Endometrial microvascular endothelial cells (primary cell): Measurements from ENCODE around the gene EGR2. TPM values are rescaled to one million over a fixed set of nuclear protein-coding genes. Genes with fewer than 3 reads are reported as not detected.

Experiments
- in situ Hi-C: cut with HindIII; loops from 2 replicates; pipeline ENCODE4 v1.10.0; 2017; ENCODE audit warnings: low sequenced_read_pairs, low pct_unique_long_range_greater_than_20kb; ENCODE audit errors: inconsistent ontology term
- total RNA-seq: library from RNA; depleted of rRNA; stranded (reverse); fragments of >200 nt; gene quantifications from one replicate; pipeline ENCODE4 v1.2.3, GENCODE V29; 2015; ENCODE audit errors: inconsistent ontology term

EGR2 gene
- total RNA-seq = 2.9 TPM

DNA sequence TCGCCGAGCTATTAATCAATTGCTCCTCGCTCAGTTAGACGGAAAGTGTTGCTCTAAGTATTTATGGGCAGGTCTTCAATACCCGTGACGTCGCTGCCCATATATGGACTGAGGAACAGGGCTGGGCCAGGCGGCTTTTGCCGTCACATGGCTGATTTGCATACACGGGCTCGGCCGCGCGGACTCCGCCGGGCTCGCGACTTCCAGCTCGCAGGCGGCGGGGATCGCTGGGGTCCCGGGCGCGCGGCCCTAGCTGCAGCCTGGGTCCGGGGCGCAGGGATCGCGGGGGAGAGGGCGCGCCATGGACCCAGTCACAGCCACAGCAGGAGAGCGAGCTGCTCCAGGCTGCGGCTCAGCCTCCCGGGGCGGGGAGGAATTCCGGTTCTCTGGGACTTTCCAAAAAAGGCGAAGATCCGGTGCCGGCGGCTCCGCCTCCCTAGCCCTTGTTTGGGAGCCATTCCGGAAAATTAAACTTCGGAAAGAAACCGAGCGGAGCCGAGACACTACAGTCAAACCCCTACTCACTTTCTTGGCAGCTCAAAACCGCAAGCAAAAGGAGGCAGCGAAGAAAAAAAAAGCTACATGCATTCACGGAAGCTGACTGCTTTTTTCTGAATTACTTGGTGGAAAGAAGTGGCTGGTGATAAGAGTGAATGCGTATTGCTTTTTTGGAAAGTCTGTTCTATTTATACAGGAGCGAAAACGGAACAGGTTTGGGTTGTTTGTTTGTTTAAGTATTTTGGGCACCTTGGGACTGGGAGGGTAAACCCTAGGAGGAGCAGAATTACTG lies at the start of gene EGR2:
Gene EGR2 (minus strand): TSS at position 36 of the 790 bp plus-strand sequence. CDS start 337 bp downstream, outside the sequence.
- in situ Hi-C loops = no loop called here

DNA sequence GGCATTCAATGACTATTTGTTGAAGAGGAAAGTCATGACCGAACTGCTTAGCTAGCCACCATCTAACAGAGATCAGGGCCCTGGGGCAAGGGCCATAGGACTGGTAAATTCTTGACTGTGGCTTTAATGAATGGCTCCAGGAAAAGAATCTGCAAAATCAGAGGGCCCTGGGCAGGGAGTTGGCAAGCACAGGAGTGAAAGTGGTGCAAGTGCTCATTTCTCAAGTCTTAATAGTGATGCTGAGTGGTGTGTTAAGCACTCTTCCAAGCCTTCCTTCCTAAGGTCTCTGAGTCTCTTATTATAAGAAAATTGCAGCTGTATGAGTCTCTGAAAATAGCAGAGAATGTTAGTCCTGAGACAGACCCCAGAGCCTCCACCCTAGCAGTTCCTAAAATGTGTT lies 46.3 kb upstream of the EGR2 start:
- in situ Hi-C loops = no loop called here

DNA sequence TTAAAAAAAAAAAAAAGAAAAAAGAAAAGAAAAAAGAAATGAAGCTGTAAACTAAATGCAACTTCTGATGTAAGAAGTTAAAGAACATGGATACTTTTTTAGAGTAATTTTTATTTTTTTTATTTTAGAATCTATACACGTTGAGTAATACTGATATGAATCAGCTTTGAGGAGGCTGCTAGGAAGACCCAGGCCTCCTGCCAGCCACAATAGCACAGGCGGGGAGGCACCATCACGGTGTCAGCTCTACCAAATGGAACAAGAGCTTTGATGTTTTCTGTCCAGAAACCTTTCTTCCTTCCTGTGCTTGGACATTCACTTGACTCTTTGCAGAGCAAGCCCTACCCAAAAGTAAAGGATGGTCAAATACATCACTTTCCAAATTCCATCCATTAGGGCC lies 45.3 kb upstream of the EGR2 start:
- in situ Hi-C loops = no loop called here

DNA sequence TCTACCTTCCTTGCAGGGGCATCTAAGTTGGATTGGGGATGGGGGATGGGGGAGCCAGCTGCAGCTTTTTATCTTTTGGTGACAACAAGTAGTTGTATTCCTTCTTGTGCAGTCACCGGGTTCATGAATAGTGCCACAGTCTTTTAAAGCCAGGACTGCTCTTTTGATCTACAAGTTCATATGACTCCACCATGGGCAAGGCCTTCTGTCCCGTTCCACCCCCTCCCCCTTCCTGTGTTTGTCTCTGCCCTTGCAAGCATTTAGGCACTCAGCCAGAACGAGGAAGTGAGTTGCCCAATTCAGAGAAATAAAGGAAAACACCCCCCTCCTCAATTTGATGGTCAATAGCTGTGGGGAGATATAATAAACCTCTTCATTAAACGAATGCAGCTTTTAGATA lies 44.8 kb upstream of the EGR2 start:
- in situ Hi-C loops = no loop called here

DNA sequence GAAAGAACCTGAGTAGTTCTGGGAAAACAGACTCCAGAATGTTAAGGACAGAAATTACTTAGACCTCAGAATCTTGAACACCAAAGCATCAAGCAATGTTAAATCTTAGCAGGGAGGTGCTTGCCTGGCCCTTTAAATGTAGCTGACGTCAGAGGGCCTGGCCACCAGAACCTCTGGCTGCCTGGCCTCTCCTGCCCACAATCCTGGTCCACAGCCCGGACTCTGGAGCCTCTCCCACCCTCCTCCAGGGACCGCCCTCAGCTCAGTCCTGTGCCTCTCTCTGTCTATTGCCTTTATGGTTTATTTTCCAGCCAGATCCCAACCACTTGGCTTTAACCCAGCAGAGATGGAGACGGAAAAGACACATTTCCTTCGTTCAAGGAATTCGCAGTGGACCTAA lies 42.2 kb upstream of the EGR2 start:
- in situ Hi-C loops = no loop called here

DNA sequence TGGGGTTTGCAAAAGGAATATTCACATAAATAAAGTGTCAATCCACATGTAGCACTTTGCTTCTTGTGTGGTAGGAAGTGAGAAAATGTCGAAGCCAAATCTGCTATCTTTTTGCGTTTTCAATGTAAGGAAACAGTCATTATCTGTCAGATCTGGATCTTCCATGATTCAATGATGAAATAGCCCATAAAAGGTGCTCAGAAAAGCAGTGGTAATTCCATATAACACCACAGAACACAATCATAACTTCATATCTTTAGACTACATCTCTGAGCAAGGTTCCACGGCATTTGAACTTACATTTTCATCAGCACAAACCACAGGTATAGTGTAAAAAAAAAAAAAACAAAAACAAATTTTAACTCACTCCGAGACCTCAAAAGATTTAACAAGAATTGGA lies 39.9 kb upstream of the EGR2 start:
- in situ Hi-C loops = no loop called here

DNA sequence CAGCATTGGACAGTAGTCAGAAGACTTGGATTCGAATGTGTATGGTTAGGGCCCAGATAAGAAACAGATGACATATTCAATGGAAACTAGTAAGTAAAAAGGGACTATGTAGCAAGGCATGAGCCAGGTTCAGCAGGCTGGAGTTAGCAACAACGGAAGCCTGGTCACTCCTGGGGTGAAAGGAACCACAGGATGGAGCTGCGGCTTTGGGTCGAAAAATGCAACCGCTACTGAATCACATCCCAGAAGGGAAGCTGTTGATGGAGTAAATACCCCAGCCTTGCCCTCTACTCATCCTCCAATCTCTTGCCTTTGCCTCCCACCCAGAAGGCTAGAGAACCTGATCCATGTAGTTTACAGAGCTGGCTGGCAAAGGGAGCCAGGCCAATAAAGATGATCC lies 37.5 kb upstream of the EGR2 start:
- in situ Hi-C loops = no loop called here

DNA sequence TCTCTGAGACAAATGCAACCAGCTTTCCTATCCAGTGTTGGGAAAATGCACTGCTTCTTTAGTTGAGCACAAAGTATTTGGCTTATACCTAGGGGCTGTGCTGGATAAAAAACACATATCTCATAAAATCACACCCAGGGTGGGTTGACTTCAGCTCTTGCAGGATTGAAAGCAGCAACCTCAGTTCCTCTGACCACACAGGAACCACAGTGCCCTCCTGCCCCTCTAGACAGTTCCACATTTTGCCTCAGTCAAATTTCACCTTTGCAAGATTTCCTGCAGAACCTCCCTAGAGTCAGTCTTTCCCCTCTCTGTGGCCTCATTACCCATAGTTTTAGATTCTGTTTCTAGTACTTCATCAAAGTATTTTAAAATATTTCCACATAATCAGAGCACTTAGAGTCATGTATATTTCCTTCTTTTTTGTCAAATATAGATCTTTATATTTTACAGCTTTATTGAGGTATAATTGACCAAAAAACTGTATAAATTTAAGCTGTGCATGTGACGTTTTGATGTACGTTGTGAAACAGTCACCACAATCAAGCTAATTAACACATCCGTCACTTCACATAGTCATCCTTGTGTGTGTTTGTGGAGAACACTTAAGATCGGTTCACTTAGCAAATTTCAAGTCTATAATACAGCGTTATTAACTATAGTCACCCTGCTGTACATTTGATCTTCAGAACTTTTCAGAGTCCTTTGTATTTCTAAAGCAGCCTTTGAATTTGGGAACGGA lies 37.0 kb upstream of the EGR2 start:
- in situ Hi-C loops = no loop called here

DNA sequence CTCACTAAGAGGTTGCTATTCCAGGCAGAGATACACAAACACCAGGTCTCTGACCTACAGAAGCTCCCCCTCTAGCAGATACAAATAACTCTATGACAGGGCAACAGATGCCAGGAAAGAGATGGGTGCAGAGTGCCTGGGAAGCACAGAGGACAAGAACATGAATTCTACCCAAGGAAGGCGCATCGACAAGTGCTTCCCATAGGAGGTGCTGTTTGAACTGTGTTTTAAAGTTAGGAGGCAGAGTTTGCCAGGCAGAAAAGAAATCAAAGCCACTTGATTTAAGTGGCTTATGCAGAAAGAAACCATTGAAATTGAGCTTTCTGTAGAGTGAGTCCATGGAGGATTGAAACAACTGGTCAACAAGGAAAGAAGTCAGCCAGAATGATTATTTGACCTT lies 35.3 kb upstream of the EGR2 start:
- in situ Hi-C loops = no loop called here

DNA sequence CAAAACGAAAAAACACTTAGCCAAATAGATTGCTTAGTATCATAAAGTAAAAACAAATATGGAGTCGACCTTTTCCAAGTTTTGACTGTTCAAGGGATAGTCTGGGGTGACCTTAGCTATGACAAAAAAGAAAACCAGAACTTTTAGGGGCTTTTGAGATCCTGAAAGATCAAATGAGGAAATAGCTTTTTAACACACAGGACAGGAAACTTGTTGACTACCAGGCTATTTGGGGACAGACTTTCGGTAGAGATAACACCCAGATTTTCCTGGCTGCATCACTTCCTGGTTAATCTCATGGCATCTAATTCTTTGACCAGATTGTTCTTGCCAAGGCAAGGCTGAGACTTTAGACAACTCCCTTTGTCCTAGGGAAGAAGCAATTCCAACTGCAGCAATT lies 34.5 kb upstream of the EGR2 start:
- in situ Hi-C loops = no loop called here

DNA sequence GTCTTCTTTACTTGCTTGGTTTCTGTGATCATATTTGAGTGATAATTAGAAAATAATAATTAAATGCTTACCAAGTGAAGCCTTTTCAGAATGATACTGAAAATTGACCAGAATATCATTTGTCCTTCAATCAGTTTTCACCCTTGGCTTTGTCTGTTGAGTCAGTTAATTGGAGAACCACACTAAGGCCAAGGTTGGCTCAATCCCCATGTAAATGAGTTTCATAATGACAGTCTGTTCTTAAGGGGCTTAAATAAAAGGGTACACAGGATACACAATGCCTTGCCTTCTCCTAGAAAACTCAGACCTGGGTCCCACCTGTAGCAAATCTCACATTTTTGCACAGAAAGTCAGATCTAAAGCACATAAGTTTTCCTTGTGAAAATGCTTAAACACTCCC lies 31.3 kb upstream of the EGR2 start:
- in situ Hi-C loops = no loop called here

DNA sequence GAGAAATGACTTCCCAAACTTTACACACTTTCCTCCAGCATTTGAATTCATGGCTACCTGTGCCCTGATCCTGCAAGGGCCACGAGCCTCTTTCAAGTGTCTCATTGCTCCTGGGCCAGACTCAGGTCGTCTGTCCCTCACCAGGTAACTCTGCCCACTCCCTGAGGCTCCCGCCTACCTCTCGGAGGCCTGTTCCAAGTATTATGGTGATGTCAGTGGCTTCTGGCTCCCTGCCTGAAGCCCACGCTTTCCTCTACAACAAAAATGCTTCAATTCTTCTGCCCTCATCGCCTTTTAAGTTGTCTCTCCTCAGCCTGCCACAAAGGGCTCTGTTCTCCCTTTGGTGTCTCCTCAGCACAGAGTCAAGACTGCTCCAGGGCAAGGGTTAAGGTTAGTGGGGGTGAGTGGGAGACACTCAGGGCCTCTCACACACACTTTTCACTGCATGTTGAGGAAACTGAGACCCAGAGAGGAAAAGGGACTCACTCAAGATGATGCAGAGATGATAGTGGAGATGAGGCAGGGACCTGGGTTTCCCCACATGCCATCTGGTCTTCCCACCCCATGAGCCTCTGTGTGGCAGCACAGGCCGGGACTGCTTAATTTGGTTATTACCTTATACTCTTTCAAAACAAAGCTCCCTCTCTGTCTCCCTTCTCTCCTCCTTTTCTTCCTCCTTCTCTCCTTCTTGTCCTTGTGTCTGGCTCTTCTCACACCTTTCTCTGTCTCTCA lies 28.3 kb upstream of the EGR2 start:
- in situ Hi-C loops = no loop called here

DNA sequence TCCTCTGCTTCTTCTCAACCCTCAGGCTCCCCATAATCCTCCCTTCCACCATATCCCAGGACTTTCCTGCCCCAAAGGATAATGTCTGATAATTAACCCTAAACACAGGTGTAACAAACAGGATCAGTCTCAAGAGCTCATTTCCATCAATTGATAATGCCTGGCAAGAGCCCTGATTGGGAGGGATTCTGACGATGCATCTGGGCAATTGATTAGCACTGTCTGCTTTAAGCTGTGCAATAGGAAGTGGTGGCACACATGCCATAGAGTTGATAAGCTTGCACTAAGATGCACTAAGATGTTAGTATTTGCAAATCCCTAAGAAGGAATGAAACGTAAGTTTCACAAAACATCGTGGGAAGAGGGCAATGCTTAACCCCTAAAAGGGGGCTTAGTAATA lies 27.4 kb upstream of the EGR2 start:
- in situ Hi-C loops = no loop called here

DNA sequence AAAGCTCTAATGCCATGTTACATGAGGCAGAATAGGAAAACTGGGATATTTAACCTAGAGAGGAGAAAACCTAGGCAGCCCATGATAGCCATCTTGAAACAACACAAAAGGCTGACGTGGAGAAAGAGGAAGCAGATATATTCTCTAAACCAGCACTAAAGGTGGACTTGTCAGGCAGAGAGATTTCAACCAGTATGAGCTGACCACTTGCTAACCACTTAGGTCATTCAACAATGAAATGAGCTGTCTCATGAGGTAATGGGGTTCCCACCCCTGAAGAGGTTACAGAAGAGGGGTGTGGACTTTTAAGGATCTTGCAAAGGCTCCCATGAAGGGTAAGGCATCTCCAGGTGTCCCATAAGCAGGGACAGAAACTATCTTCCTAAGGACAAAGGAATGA lies 26.8 kb upstream of the EGR2 start:
- in situ Hi-C loops = no loop called here

DNA sequence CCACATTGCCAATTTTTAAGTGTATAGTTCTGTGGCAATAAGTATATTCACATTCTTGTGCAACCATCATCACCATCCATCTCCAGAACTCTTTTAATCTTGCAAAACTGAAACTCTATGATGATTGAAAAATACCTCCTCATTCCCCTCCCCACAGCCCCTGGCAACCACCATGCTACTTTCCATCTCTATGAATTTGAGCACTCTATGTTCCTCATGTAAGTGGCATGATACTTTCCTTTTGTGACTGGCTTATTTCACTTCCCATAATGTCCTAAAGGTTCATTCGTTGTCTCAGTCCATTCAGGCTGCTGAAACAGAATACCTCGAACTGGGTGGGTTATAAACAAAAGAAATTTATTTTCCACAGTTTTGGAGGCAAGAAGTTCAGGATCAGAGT lies 23.4 kb upstream of the EGR2 start:
- in situ Hi-C loops = no loop called here

DNA sequence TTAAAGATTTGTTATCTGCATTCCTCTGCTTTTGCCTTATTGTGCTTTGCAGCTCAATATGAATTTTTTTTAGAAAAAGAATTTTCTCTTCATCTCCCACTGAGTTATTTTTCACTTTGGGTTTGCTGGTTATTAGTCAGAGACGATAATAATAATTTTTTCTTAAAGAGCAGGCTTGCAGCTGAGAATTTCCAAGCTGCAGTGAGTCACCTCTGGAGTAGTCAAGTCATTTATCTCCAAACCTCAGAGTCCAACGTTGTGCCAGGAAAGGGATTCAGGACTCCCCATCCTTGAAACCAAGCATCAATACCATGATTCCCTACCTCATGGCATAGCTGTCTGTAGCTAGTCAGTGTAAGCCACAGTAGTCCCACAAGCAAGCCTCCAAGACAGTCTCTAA lies 15.2 kb upstream of the EGR2 start:
- in situ Hi-C loops = no loop called here

DNA sequence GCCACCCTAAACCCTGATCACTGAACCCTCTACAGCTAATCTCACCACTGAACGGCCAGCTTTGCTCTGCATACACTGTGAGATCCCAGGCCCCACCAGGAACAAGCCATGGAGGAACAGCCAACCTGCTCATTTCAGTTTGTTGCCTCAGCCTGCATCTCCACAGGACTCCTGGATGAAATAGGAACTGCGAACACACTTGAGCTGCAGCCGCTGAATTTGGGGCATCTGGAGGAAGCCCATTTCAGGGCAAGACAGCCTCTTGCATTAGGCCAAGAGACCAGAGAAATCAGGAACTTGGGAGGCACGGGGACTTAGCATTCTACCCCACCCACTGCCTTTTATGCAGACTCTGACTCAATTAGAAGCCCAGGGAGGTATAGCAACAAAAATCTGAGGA lies 14.5 kb upstream of the EGR2 start:
- in situ Hi-C loops = no loop called here

DNA sequence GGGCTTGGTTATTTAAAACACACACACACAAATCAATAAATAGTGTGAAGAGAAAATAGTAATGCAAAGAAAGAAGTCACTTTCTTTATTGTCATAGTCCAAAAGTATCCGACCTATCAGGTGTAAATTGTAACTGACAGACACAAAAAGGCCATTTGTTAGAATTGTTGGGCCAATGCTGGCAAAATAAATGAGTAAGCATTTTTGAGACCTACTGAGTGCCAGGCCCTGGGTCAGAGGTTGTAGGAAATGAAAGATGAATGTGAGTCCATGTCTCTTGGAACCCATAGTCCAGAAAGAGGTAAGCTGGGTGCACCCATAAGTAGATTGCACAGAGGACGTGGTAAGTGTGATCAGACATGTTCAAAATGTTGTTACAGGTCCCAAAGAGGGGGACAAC lies 13.5 kb upstream of the EGR2 start:
- in situ Hi-C loops = no loop called here

DNA sequence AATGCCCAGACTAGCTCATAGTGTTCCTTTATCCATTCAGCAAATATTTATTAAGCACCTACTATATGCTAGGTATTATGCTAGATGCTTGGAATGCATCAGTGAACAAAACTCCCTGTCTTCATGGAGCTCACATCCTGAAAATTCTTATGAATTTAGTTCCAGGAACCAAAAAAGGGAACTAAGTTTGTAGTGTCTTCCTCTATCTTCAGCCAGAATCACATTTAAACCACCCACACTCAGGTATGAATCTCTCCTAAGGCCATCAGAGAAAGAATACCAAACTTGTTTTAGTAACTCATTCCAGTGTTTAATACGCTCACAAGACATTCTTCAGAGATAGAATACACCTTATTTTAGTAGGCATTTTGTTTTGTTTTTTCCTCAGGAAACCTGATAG lies 10.1 kb upstream of the EGR2 start:
- in situ Hi-C loops = no loop called here

DNA sequence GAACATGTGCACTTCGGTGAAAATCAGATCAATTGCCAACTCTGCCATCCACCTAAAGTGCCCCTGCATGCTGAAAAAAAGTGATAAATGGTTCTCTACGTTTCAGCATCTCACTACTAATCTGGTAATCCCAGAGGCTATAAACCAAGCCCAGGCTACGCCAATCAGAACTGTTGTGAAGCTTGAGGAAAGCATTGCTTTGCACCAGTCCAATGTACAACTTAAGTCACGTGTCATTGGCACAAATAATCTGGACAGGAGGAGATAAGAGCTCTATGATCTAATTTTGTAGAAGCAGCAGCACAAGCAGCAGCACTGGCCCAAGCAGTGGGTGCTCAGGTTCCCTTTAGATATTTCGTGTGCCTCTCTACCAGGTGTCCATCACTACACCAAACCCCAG lies 4.4 kb upstream of the EGR2 start:
- in situ Hi-C loops = no loop called here
